HG02938 (cell line): Measurements from ENCODE around the gene TTC3.

Source experiments
- ATAC-seq: cut with Tn5 transposase; IDR thresholded peaks from one replicate; pipeline ENCODE4 v1.9.1; 2021; ENCODE audit warnings: mild to moderate bottlenecking, moderate library complexity; ENCODE audit not compliant: unreplicated experiment

Gene TTC3

DNA sequence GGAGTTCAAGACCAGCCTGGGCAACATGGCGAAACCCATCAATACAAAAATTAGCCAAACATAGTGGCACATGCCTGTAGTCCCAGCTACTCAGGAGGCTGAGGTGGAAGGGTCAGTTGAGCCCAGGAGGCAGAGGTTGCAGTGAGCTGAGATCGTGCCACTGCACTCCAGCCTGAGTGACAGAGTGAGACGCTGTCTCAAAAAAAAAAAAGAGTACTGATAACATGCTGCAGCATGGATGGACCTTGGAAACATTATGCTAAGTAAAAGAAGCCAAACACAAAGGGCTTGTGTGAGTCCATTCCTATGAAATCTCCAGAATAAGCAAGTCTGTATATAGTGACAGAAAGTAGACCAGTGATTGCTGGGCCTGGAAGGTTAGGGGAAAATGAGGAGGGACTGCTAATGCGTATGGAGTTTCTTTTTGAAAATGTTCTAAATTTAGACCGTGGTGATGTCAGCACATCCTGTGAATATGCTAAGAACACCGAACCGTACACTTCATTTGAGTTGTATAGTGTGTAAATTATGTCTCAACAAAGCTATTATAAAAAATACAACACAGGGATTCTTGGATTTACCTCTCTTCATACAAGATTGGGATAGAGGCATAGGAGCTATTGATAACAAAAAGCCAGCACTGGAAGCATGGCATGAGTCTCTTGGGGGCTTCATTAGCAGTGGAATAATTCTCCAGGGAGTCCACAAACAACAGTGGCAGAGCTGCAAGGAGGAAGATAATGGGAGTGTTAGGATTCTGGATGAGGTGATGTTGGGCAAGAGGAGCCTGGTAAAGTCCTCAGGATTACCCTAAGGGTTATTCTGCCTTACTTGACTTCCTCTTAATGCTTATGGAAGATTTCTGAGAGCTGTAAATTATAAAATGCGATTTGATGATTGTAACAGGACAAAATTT is 73.5 kb downstream of the TTC3 start:
- no peak for ATAC-seq

DNA sequence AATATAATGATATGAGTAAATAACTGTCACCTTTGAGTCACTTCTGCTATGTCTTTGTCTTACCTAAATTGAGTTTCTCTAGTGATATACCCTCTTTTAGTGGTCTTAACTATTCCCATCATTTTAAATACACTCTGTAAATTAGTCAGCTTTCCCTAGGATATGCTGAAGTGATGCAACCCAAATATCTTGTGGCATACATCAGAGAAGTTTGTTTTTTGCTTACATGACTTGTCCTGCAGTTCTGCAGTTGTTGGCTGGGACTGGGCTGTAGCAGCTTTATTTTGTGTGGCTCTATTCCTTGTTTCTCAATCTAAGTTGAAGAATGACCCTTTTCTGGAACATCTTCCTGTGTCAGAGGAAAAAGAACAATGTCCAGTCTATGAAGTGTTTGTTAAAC is 76.4 kb downstream of the TTC3 start:
- ATAC-seq: no peak

DNA sequence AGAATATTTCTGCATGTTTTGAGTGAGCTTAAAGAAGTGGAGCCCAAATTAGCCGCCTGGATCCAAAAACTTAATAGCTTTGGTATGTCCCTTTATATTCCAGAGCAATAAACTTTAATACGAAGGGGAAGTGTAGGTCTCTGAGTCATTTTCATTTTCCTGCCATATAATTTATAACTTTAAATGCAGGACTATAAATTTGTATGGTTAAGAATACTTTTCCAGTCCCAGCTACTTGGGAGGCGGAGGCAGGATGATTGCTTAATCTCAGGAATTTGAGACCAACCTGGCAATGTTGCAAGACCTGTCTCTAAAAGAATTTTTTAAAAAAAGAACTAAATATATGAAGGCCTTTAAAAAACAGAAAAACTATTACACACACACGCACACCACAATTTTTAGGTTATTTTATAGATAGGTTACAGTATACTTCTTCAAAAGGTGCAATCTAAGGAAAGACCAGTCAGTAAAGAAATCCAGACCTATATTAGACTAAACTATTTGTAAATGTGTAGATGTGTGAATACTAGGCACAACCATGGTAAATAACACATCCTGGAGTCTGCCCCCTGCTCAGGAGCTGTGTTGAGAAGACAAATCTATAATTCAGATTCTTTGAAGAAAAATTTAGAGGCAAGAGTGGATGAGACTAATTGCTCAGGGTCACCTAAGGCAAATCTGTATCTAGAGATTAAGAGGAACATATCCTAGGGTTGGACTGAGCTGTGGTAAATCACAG is 80.3 kb downstream of the TTC3 start:
- no peak for ATAC-seq

DNA sequence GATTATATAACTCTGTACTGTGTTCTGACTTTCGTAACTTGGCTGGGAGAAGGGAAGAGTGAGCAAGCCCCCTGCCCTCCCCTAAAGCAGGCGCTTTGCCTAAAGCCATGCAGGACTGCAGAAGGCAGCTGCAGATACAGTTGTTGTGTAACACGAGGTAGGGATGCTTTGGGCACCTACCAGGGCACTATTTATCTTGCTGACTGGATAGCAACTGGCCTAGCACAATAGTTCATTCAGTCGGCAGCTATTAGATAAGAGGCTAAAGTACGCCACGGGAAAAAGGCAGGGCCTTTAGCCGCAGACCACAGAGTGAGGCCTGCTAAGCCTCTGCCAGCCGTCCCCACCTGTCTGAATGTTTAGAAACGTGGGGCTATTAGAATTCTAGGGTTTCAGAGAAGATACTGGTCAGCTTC is 80.9 kb downstream of the TTC3 start:
- ATAC-seq: no peak

DNA sequence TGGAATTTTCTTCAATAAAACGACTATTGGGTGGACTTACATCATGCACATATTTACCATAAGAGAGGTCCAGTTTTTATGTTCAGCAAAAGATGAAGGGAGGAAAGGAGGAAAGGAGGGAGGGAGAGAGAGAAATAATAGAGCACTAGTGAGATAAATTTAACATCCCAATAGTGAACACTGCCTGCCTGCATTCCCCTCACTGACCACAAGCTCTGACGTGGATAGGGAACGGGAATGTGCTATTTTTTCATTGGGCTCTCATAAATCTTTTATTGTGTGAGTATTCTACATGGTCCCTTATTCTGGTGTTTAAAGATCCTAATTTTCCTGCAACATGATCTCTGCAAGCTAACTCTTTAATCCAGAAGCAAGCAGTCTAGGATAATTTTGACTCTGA is 82.1 kb downstream of the TTC3 start:
- no peak for ATAC-seq

DNA sequence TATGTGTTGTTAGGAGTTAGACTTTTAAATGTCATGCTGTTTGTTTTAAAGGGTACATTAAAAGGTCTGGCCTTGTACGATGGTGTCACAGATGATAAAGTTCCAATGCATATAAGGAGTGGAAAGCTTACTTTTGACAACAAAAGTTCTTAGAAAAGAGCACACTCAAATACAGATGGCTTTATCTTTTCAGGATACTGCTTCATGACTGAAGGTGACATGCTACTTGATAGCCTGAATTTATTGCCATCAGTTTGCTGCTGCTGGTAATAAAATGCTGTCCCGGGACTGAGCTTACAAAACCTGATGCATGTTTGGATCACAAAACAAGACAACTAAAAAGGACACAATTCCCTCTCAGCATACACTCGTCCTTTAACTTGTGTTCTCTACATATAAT is 84.9 kb downstream of the TTC3 start:
- ATAC-seq: no peak

DNA sequence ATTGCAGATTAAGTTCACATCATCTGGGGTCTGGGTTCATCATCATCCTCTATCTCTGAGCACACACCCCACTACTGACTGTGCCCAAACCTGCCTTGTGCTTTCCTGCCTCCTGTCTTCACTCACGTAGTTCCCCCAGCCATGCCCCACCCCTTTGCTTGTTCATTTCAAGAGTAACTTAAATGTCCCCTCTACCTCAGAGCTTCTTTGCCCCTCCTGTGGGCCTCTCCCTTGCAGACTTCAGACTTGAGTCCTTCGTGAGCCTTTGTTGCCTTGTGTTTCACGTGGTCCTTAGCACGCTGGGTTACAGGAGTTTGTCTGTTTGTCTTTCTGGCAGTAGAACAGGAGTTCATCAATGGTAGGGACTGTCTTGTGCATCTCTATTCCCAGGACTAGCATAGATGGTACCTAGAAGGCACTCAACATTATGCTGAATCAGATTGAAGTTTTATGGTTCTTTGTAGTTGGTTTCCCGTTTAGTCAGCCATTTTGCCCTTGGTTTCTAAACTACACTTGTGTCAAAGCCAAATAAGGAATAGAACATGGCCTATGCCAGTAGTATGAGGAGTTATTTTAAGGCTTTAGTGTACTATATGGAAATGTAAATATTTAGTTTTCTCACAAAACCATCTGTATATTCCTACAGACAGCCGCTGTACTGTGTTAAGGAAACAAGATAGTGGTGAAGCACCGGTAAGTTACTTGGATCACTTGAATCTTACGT is 86.2 kb downstream of the TTC3 start:
- no peak for ATAC-seq

DNA sequence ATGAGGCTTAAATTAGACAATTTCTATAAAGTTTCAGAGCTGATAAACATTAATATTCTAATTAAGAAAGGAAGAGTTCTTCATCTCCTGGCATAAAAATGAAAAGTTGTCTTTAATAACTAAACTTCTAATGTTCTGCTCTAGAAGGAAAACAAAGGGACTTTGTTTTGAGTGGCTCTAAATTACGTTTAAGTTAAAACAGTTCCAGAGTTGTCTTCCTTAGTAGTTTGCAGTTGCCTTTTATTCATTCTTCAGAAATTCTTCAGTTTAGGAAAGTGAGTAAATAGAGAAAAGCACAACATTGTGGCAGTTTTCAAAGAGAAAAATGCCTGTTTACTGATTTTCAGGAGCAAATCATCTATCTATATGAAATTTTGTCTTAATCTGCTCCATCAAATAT is 86.9 kb downstream of the TTC3 start:
- no peak for ATAC-seq

DNA sequence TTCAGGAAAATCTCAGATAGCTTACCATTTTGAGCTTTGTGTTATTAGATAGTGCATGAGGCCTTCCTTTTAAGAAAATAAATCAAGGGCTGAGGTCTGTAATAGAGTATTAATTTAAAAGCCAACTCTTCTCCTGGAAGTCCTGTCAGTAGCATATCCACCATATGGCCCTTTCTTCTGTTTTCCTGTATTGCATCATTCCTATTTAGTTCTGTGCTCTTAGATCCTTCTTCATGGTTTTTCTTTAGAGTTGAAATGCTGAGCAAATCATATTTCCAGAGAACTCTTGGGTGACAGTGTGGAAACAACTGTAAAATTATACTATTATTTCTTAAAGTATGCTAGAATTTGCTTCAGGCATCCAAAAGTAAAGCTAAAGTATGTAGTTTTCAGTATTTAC is 91.7 kb downstream of the TTC3 start:
- no peak for ATAC-seq

DNA sequence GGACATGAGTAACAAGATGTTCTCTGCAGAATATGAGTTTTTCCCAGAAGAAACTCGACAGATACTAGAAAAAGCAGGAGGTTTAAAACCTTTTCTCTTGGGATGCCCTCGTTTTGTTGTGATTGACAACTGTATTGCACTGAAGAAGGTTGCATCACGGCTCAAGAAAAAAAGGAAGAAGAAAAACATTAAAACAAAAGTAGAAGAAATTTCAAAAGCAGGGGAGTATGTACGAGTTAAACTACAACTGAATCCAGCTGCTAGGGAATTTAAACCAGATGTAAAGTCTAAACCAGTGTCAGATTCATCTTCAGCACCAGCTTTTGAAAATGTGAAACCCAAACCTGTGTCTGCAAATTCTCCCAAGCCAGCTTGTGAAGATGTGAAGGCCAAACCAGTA is 92.5 kb downstream of the TTC3 start:
- ATAC-seq: no peak

DNA sequence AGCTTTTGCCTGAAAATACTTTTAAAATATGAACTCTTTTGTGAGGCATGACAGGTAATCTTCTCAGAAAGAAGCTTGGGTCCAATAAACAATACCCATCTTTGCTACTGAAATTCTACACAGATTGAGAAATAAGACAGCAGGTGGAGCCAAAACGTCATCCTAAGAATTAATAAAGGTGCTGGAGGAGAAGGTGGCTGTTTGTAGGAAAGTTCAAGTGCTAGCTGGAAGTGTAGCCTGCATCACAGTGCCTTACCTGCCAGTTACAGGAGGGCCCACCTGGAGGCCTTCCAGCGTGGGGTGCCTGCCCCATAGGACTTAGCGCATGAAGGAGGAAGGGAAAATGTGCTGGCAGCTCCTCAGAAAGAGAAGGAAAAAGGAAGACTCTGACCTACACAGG is 93.7 kb downstream of the TTC3 start:
- ATAC-seq: no peak

DNA sequence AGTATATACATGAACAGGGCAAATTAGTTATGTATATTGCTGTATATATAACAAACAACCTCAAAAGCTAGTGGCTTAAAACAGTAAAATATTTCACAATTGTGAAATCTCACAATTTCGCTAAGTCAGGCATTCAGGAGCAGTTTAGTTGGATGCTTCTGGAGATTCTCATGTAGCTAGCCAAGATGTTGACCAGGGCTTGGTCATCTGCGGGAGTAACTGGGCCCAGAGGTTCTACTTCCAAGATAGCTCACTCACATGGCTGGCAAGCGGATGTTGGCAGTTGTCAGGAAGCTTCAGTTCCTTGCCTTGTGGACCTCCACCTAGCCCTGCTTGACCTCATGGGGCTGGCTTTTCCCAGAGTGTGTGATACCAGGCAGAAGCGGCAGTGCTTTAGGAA is 95.6 kb downstream of the TTC3 start:
- no peak for ATAC-seq

DNA sequence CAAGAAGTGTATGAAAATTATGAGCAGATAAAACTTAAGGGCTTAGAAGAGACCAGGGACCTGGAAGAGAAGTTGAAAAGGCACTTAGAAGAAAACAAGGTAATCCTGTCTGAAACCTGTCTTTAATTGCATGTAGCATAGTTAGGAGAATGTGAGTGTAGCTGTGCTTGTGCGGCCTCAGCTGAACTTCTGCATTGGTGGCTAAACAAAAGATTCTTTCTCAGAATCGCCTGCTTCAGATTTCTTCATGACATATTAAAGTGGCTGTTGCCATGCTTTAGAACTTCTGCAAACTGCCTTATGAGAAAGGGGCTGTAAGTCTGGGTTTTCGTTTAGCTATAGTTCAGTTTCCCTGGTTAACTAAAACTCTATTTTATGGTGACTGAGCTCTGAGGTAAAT is 99.6 kb downstream of the TTC3 start:
- no peak for ATAC-seq

DNA sequence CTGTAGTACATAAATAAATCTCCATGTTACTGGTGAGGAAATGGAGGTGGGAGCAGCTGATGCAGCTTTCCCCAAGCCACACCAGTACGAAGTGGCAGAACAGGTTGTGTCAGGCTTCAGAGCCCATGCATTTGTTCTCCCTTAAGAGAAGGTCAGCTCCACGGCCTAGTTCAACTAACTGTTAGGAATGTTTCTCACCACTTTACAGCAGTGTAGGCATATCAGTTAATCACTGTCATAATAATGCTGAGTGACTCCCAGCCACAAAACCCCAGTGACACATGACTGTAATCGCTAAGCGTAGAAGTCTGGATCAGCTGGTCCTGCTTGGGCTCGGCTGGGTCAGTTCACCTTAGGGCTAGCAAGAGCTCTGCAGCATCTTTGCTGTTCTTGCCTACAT is 103.7 kb downstream of the TTC3 start:
- no peak for ATAC-seq

DNA sequence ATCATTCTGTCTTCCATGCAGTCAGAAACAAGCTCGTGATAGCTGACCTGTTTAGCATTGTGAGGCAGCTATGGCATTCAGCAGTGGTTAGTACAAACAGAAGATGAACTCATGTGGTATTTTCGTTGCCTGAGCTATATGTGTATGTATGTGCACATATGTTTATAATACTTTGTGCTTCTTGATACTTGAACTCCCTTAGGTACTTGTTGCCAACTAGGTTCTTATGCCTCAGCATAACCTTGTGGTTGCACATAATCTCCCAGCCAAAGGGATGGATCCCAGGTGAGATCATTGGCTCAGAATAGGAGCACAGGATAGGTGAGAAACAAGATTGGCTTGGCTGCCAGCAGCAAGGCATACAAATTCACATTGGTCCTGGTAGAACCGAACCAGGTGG is 108.0 kb downstream of the TTC3 start:
- ATAC-seq: no peak

DNA sequence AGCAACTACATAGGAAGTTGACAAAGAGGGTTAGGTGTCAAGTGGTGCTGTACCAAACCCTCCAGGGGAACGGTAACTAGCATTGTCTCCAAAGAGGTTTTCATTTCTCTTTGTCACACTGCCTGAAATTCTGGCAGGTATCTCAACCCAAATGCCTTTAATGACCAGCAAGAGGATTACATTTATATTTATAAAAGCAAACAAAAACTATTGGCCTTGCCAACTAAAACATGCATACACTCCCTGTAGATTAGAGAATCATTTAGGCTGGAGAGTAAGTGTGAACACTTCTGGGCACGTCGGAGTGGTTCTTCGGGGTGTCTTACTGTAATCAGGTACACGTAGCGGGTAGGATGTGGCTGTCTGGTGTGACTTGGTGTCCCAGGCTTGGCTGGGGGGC is 109.2 kb downstream of the TTC3 start:
- no peak for ATAC-seq

DNA sequence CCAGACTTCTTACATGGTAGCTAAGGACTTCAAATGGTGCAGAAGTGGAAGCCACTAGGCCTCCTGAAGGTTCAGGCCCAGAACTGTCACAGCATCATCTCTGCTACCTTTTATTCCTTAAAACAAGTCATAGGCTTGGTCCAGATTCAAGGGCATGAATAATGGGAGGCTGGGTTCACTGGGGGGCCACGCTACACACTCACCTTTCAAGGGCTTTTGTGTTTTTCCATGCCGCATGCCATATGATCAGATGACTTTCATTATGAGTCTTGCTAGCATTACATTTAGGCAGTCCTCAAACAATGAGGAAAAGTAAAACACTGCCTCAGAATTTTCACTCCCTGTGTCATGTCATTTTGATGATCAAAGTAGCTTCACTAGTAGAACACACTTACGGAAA is 110.7 kb downstream of the TTC3 start:
- no peak for ATAC-seq

DNA sequence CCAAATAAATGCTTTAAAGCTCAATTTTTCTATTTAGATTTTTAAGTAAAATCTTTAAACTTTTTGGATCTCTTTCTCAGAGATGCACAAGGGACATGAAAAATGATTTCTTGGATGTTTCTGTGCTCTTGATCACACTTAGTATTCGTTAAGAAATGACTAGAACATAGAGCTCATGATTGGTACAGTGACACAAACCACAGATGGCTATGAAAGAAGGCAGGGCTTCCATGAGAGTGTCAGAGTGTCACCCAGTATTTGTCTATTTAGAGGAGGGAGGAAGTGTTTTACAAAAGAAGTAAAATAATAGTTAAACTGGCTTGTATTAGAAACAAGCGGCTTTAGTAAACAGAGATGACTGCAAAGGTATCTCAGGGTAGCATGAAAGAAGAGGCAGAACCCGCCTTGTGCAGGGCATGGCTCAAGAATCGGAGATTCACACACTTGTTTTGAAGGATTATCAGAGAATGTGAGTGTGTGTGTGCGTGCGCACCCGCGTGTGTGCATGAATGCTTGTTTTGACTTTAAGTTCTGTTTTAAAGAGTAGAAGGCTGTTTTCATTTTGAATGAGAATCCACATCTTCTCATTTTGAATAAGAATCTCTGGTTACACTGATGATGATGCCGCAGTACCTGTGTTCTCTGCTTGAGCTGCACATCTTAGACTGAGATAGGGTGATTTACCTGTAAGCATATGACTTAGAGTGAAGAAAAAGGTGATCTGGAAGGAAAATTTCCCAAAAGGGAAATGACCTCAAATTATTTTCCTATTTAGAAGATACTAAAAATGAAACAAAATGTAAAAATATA is 111.9 kb downstream of the TTC3 start:
- no peak for ATAC-seq

DNA sequence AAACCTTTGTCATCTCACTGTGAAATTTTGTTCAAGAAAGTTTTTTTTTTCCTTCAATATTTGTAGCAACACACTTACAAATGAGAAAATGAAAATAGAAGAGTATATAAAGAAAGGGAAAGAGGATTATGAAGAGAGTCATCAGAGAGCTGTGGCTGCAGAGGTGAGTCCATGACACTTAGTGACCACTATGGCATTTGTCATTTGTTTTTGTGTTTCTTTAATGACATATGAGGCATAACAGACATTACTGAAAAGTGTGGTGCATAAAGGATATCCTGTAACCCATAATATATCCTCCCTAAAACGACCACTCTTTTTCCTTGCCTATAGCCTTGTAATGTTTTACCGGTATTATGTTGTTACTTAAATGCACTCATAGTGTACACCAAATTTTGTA is 113.9 kb downstream of the TTC3 start:
- ATAC-seq: no peak

DNA sequence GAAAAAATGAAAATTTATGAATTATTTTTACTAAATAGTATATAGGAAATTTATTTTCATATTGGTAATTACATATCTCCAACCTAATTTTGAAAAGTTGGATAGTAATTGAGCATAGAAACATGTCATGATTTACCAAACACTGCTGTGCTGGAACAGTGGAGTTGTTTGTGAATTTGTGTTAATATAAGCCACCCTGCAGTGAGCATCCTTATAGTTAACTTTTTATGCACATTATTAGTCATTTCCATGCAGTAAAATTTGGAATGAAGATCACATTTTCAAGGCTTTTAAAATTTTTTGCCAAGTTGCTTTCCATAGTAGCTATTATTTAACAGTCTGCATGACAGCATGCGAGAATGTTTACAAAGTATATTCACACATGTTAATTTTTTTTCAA is 115.8 kb downstream of the TTC3 start:
- no peak for ATAC-seq

DNA sequence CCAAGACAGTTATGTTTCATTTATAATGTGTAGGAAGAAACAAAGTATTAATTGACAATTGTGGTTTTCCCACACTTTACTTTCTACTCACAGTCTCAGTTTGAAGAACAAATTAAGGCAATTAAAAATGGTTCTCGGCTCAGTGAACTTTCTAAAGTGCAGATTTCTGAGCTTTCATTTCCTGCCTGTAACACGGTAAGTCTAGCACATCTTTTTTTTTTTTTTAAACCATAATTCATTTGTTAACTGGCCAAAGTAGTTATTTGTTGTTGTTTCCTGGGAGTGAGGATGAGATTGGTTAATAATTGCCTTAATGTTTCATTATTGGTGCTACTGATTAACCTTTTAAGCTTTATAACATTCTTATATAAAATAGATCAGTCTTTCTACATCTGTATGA is 119.0 kb downstream of the TTC3 start:
- no peak for ATAC-seq
